Measurements from ENCODE around the gene LRRC7.

- no peak for TF ChIP-seq CTCF (IDR thresholded peaks at IDR 0.05 in 4 of 5, conservative IDR thresholded peaks at IDR 0.05 in 1 of 5)
- TF ChIP-seq POLR2A (IDR thresholded peaks at IDR 0.05), result no peak
Observed at GRCh38 chr1:69940816-69941215, 373.1 kb downstream of the LRRC7 start.

Measured in gastrocnemius medialis (tissue), 4 donors.